Endothelial cell of umbilical vein (primary cell): Measurements from ENCODE around the gene SLC10A1. TPM values are rescaled to one million over a fixed set of nuclear protein-coding genes. Genes with fewer than 3 reads are reported as not detected.
A peak's percentile ranks its signal among the peaks of the same experiment; 100 is the strongest.

Experiments
- BruUV-seq: library from RNA; stranded (reverse); fragments of 400-500 nt; replicated peaks from 2 replicates; lab custom pipeline; 2021; lab: Mats Ljungman, UMichigan
- CTCF ChIA-PET: fragments of 300-600, 350-600 bp; sonication (Branson Sonifier 250); formaldehyde crosslinking; loops from one replicate; lab custom pipeline; 2021; ENCODE audit warnings: antibody characterized with exemption, inconsistent platforms; lab: Charles Lee
- POLR2A ChIA-PET: fragments of 300-600, 350-600 bp; sonication (Branson Sonifier 250); formaldehyde crosslinking; loops from one replicate; lab custom pipeline; 2021; ENCODE audit warnings: antibody characterized with exemption, inconsistent platforms; lab: Charles Lee
- DNase-seq: peaks from one replicate; pipeline ENCODE4 v3.0.0-alpha.2; 2011; ENCODE audit warnings: low read depth, low spot score
- FAIRE-seq: peaks from 2 replicates; lab custom pipeline; 2011; peaks lifted over from hg19 to GRCh38; lab: Jason Lieb, UNC
- H2AFZ ChIP-seq: 2 replicates; pipeline ENCODE4 v1.6.0; 2012; ENCODE audit warnings: low read depth, low read length, control low read depth, inconsistent platforms
- H3K27ac ChIP-seq: 2 replicates; pipeline ENCODE4 v1.5.1; 2011; ENCODE audit warnings: low read depth, mild to moderate bottlenecking, control low read depth, low read length, moderate library complexity; ENCODE audit not compliant: insufficient read depth
- H3K27me3 ChIP-seq, 2 experiments: 2 replicates each; pipeline versions ENCODE4 v1.6.0 to v1.6.1; 2011; ENCODE audit warnings: low read length in 2 of 2, mixed read lengths in 1 of 2; ENCODE audit not compliant: control insufficient read depth in 2 of 2, insufficient read depth in 2 of 2
- H3K36me3 ChIP-seq, 2 experiments: 2 replicates in 1 of 2; 3 replicates in 1 of 2; pipeline ENCODE4 v1.5.1; 2011; ENCODE audit warnings: low read length in 2 of 2, mild to moderate bottlenecking in 1 of 2, moderate library complexity in 1 of 2; ENCODE audit not compliant: control insufficient read depth in 2 of 2, insufficient read depth in 2 of 2; ENCODE audit errors: extremely low read depth in 1 of 2
- H3K4me1 ChIP-seq: 3 replicates; pipeline ENCODE4 v1.5.1; 2011; ENCODE audit warnings: mild to moderate bottlenecking, low read length; ENCODE audit not compliant: control insufficient read depth, insufficient read depth; ENCODE audit errors: extremely low read depth
- H3K4me2 ChIP-seq: 2 replicates; pipeline ENCODE4 v1.6.1; 2011; ENCODE audit warnings: low read length, control low read depth, mixed read lengths; ENCODE audit not compliant: insufficient read depth
- H3K4me3 ChIP-seq, 3 experiments: fragments of 200-600 bp in 1 of 3; sonication (generic), shearing (Covaris generic) in 1 of 3; replicated peaks in 1 of 3; 2 replicates each; pipeline ENCODE4 v1.5.1; 2011 to 2016; ENCODE audit warnings: control low read depth in 3 of 3, low read length in 3 of 3, mild to moderate bottlenecking in 2 of 3, inconsistent platforms in 1 of 3, low read depth in 1 of 3, moderate library complexity in 1 of 3; ENCODE audit not compliant: insufficient read depth in 1 of 3
- H3K79me2 ChIP-seq: 2 replicates; pipeline ENCODE4 v1.6.0; 2012; ENCODE audit warnings: low read length, inconsistent platforms; ENCODE audit not compliant: control insufficient read depth, insufficient read depth
- H3K9ac ChIP-seq: replicated peaks from 2 replicates; pipeline ENCODE3; 2011; ENCODE audit warnings: low read length, control low read depth; ENCODE audit not compliant: insufficient read depth; ENCODE audit errors: extremely low read depth
- H3K9me1 ChIP-seq: replicated peaks from 3 replicates; pipeline ENCODE4 v1.6.0; 2011; ENCODE audit warnings: mild to moderate bottlenecking, low read length; ENCODE audit not compliant: control insufficient read depth, insufficient read depth; ENCODE audit errors: extremely low read depth
- H3K9me3 ChIP-seq: replicated peaks from 2 replicates; pipeline ENCODE4 v1.5.1; 2012; ENCODE audit warnings: low read length, inconsistent platforms; ENCODE audit not compliant: control insufficient read depth, insufficient read depth
- H4K20me1 ChIP-seq: replicated peaks from 2 replicates; pipeline ENCODE3; 2011; ENCODE audit warnings: mild to moderate bottlenecking, low read length; ENCODE audit not compliant: control insufficient read depth, insufficient read depth; ENCODE audit errors: extremely low read depth
- CTCF ChIP-seq, 2 donors: IDR thresholded peaks; 1 replicate in 1 of 2; 2 replicates in 1 of 2; pipeline ENCODE4 v1.5.1; 2011; ENCODE audit warnings: low read length in 2 of 2, mild to moderate bottlenecking in 2 of 2, moderate library complexity in 2 of 2, control low read depth in 1 of 2, inconsistent platforms in 1 of 2, low read depth in 1 of 2; ENCODE audit not compliant: insufficient read depth in 1 of 2; ENCODE audit errors: extremely low read depth in 1 of 2
- EZH2 ChIP-seq: IDR thresholded peaks from 2 replicates; pipeline ENCODE4 v1.6.1; 2012; ENCODE audit warnings: borderline replicate concordance, low read depth, mild to moderate bottlenecking, moderate library complexity, low read length, inconsistent platforms; ENCODE audit not compliant: severe bottlenecking
- FOS ChIP-seq: IDR thresholded peaks from 2 replicates; pipeline ENCODE4 v1.6.1; 2011; ENCODE audit warnings: mild to moderate bottlenecking, low read length, moderate library complexity, borderline replicate concordance; ENCODE audit not compliant: insufficient read depth
- GATA2 ChIP-seq: IDR thresholded peaks from 2 replicates; pipeline ENCODE4 v1.7.0; 2011; ENCODE audit warnings: low read depth, mild to moderate bottlenecking, moderate library complexity, mixed read lengths, low read length; ENCODE audit not compliant: insufficient read length, insufficient read depth
- JUN ChIP-seq: IDR thresholded peaks from 2 replicates; pipeline ENCODE4 v1.6.1; 2011; ENCODE audit warnings: borderline replicate concordance, low read depth; ENCODE audit not compliant: insufficient read length, insufficient read depth
- MAX ChIP-seq: IDR thresholded peaks from 2 replicates; pipeline ENCODE4 v1.6.1; 2011; ENCODE audit not compliant: insufficient read depth, insufficient read length
- MYC ChIP-seq: IDR thresholded peaks from one replicate; pipeline ENCODE4 v1.6.1; 2011; ENCODE audit warnings: mild to moderate bottlenecking, low read depth, low read length
- POLR2A ChIP-seq: IDR thresholded peaks from 2 replicates; pipeline ENCODE4 v1.6.1; 2012; ENCODE audit warnings: low read depth, mild to moderate bottlenecking, control low read depth, low read length
- POLR2AphosphoS5 ChIP-seq: IDR thresholded peaks from 2 replicates; pipeline ENCODE4 v1.6.1; 2012; ENCODE audit warnings: low read depth, mild to moderate bottlenecking, control low read depth, low read length, moderate library complexity; ENCODE audit not compliant: insufficient read depth
- dilution Hi-C: fragments of 300-500 bp; cut with MboI; formaldehyde crosslinking; loops from one replicate; pipeline ENCODE4 v1.15.0; 2019; ENCODE audit warnings: low sequenced_read_pairs; ENCODE audit not compliant: extremely low pct_ligation_motif_present
- intact Hi-C: fragments of 100-400 bp; cut with micrococcal nuclease; formaldehyde crosslinking; loops from one replicate; pipeline ENCODE4 v1.10.0; 2022
- polyA plus RNA-seq, 4 experiments: library from polyadenylated mRNA; depleted of rRNA in 3 of 4; stranded (reverse) in 3 of 4; unstranded in 1 of 4; fragments of >200 nt; gene quantifications; 2 replicates each; pipeline versions ENCODE4 v1.2.1 to v1.2.3, GENCODE V29; 2011 to 2012; ENCODE audit warnings: missing spikeins in 1 of 4
- small RNA-seq: library from RNA; depleted of rRNA; stranded (forward); fragments of <200 nt; gene quantifications from one replicate; pipeline ENCODE3, GENCODE V24; 2012; ENCODE audit warnings: low replicate concordance, low read depth; ENCODE audit not compliant: insufficient read depth, insufficient read length
- total RNA-seq: library from RNA; stranded (reverse); gene quantifications from 2 replicates; pipeline ENCODE4 v1.2.3, GENCODE V29; 2021

The SLC10A1 gene
- total and polyA plus RNA-seq, 2 donors (not counting 3 experiments of a cell fraction or from before 2014, with no cell fraction given): not detected

- TF ChIP-seq MAX (peak; percentile 34), EZH2 (no peak), POLR2A (no peak), FOS (no peak), JUN (no peak), GATA2 (no peak), MYC (no peak), CTCF (IDR thresholded peaks at IDR 0.05; ENCODE audit: extremely low read depth in 1 of 2, insufficient read depth in 1 of 2, low read depth in 1 of 2, low read length in 2 of 2) (peak; percentile 98 to 99), POLR2AphosphoS5 (peak; percentile 47)
- H3K9me3 ChIP-seq: no peaks in the 10 kb centered on the region
- H3K27ac ChIP-seq: peak overlapping the region; percentile 20
- ChIA-PET POLR2A (interaction anchor here (0.6 to 1.1 kb wide), 2 partner anchors 40 to 116 kb away, joined by 3 to 4 read pairs; partner anchors contain the start of genes SRSF5 and SUSD6), CTCF (interaction anchor here (0.6 to 4.6 kb wide), 38 partner anchors 9 to 304 kb away, joined by 3 to 124 read pairs (median 4); partner anchors contain the start of genes CCDC177 and SUSD6)
- intact Hi-C loops (loop anchor here (1.0 to 10.0 kb wide), 5 partner anchors 10 to 252 kb away; partner anchors contain the start of gene SUSD6), dilution Hi-C loops (no loop called here)
- H3K9ac ChIP-seq: peak overlapping the region; percentile 38
- BruUV-seq: no TSS peak
- H4K20me1 ChIP-seq: no peaks in the 10 kb centered on the region
- H3K79me2 ChIP-seq: no peaks in the 10 kb centered on the region
- H3K4me1 ChIP-seq: peaks cover 5% of the 10 kb centered on the region
- H3K9me1 ChIP-seq: no peaks in the 10 kb centered on the region
- H3K27me3 ChIP-seq: no peaks in the 10 kb centered on the region
- H3K4me3 ChIP-seq: peak overlapping the region; percentile 2 to 40 (median 18)
- peak; percentile 89 for FAIRE-seq
- H3K36me3 ChIP-seq: no peaks in the 10 kb centered on the region
- H3K4me2 ChIP-seq: peak overlapping the region; percentile 63
- peak; percentile 75 for DNase-seq
- H2AFZ ChIP-seq: peak overlapping the region; percentile 93
Observed at GRCh38 chr14:69726761-69727511, 70.1 kb downstream of the SLC10A1 start.

Small RNA genes lying within 50 kb of the gene (small RNA-seq; reads per million reads assigned to genes)
- not detected for gene RF00614

Other genes with a start within 250 kb of the SLC10A1 start
- gene CCDC177, start 222.4 kb downstream of the SLC10A1 start, total RNA-seq: not detected in 2 replicates
- gene CCDC177, start 222.4 kb downstream of the SLC10A1 start, polyA plus RNA-seq: not detected in 2 replicates
- 19.5 and 29.0 TPM in 2 replicates for gene SUSD6, start 185.6 kb downstream of the SLC10A1 start, total RNA-seq
- gene SUSD6, start 185.6 kb downstream of the SLC10A1 start, polyA plus RNA-seq: 11.7 and 13.4 TPM in 2 replicates
- gene SRSF5, start 30.1 kb downstream of the SLC10A1 start, total RNA-seq: 253 and 276 TPM in 2 replicates
- gene SRSF5, start 30.1 kb downstream of the SLC10A1 start, polyA plus RNA-seq: 85.2 and 192 TPM in 2 replicates
- gene SMOC1, start 82.2 kb upstream of the SLC10A1 start, total RNA-seq: 0.78 and 0.97 TPM in 2 replicates
- gene SMOC1, start 82.2 kb upstream of the SLC10A1 start, polyA plus RNA-seq: 0.94 and 1.1 TPM in 2 replicates